Progenitor cell of endocrine pancreas (in vitro differentiated cells): ENCODE results near the gene LRRC36. TPM values are rescaled to one million over a fixed set of nuclear protein-coding genes. Genes with fewer than 3 reads are reported as not detected.

Source experiments
- DNase-seq: peaks from one replicate; pipeline ENCODE4 v3.0.0; 2021; ENCODE audit warnings: low spot score; ENCODE audit not compliant: unreplicated experiment
- H3K27ac Mint-ChIP-seq: 2 replicates; pipeline ENCODE4 v1.8.0; 2021; ENCODE audit warnings: mild to moderate bottlenecking, moderate library complexity, mixed read lengths
- H3K27me3 Mint-ChIP-seq: 2 replicates; pipeline ENCODE4 v1.8.0; 2021; ENCODE audit warnings: mixed read lengths
- H3K36me3 Mint-ChIP-seq: 2 replicates; pipeline ENCODE4 v1.8.0; 2022; ENCODE audit warnings: mixed read lengths; ENCODE audit not compliant: insufficient read depth
- H3K4me1 Mint-ChIP-seq: 2 replicates; pipeline ENCODE4 v1.8.0; 2021; ENCODE audit warnings: low read depth, mixed read lengths
- H3K4me3 Mint-ChIP-seq: 2 replicates; pipeline ENCODE4 v1.8.0; 2021; ENCODE audit warnings: low read depth, mild to moderate bottlenecking, moderate library complexity, mixed read lengths
- H3K9me3 Mint-ChIP-seq: 2 replicates; pipeline ENCODE4 v1.8.0; 2021; ENCODE audit warnings: low read depth, mixed read lengths
- total RNA-seq: library from RNA; stranded (reverse); gene quantifications from 2 replicates; pipeline ENCODE4 v1.2.1, GENCODE V29; 2021
- TF ChIP-seq, protein P1 (sequence below): fragments of 200-600 bp; sonication (generic); IDR thresholded peaks from one replicate; pipeline ENCODE4 v1.5.0; 2021; ENCODE audit warnings: antibody characterized with exemption, mild to moderate bottlenecking; ENCODE audit not compliant: unreplicated experiment

Gene LRRC36
- total RNA-seq, 1 donor from 2014 or later, result 1.6 TPM

DNA sequence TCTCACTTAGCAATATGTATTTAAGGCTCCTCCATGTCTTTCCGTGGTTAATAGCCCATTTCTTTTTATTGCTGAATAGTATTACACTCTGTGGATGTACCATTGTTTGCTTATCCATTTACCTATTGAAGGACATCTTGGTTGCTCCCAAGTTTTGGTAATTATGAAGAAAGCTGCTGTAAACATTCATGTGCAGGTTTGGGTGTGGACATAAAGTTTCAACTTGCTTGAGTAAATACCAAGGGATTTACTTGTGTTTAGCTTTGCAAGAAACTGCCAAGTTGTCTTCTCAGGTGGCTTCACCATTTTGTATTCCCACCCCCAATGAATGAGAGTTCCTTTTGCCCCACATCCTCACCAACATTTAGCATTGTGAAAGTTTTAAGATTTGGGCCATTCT is 9.5 kb downstream of the LRRC36 start:
- Mint-ChIP-seq H3K27me3 (no peaks in the 10 kb centered on the region), H3K4me1 (no peaks in the 10 kb centered on the region), H3K4me3 (no peak overlapping the region), H3K9me3 (peaks cover 13% of the 10 kb centered on the region), H3K27ac (no peak overlapping the region), H3K36me3 (peaks cover 2% of the 10 kb centered on the region)
- DNase-seq, result no peak
- TF ChIP-seq, protein P1, sequence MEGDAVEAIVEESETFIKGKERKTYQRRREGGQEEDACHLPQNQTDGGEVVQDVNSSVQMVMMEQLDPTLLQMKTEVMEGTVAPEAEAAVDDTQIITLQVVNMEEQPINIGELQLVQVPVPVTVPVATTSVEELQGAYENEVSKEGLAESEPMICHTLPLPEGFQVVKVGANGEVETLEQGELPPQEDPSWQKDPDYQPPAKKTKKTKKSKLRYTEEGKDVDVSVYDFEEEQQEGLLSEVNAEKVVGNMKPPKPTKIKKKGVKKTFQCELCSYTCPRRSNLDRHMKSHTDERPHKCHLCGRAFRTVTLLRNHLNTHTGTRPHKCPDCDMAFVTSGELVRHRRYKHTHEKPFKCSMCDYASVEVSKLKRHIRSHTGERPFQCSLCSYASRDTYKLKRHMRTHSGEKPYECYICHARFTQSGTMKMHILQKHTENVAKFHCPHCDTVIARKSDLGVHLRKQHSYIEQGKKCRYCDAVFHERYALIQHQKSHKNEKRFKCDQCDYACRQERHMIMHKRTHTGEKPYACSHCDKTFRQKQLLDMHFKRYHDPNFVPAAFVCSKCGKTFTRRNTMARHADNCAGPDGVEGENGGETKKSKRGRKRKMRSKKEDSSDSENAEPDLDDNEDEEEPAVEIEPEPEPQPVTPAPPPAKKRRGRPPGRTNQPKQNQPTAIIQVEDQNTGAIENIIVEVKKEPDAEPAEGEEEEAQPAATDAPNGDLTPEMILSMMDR, result no peak

- Mint-ChIP-seq H3K27me3 (no peaks in the 10 kb centered on the region), H3K9me3 (peaks cover 13% of the 10 kb centered on the region), H3K27ac (no peak overlapping the region), H3K4me3 (no peak overlapping the region), H3K4me1 (no peaks in the 10 kb centered on the region), H3K36me3 (peaks cover 2% of the 10 kb centered on the region)
- no peak for DNase-seq
- TF ChIP-seq, protein P1, result no peak
Measured at GRCh38 chr16:67336648-67337047, 10.0 kb downstream of the LRRC36 start.

DNA sequence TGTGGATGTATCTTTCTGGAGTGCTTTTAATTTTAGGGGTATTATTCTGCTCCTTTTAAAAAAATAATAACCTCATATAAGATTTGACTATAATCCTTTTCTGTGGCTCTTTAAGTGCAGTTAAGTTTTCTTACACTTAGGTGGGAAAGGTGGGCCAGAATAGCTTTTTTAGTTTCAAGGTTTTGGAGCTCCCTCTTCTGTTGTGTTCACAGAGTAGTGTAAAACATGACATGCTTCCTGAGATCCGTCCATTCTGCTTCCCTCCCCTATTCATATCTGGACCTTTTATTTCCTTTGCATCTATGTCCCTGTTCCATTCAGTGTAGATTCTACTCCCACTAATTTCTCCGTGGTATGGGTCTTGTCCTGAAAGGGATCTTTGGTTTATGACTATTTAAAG is 12.8 kb downstream of the LRRC36 start:
- Mint-ChIP-seq H3K4me1 (no peaks in the 10 kb centered on the region), H3K4me3 (no peak overlapping the region), H3K27me3 (no peaks in the 10 kb centered on the region), H3K36me3 (peaks cover 2% of the 10 kb centered on the region), H3K9me3 (peaks cover 13% of the 10 kb centered on the region), H3K27ac (no peak overlapping the region)
- DNase-seq, result no peak
- TF ChIP-seq, protein P1, result no peak

DNA sequence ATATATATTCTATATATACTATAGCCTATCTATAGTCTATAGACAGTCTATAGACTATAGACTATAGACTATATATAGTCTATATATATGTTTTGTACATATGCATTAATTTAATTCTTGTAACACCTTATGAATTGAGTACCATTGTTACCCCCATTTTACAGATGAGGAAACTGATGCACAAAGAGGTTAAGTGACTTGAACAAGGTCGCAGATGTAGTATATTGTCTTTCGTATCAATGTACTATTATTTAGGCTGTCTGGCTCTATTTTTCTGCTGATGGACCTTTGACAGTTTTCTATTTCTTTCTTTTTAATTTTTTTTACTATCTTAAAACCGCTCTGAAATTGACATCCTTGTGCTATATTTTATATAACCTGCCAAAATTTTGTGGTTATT is 14.6 kb downstream of the LRRC36 start:
- H3K27me3 Mint-ChIP-seq, result no peaks in the 10 kb centered on the region
- no peaks in the 10 kb centered on the region for H3K9me3 Mint-ChIP-seq
- H3K36me3 Mint-ChIP-seq, result no peaks in the 10 kb centered on the region
- TF ChIP-seq, protein P1, result no peak
- no peak overlapping the region for H3K4me3 Mint-ChIP-seq
- H3K4me1 Mint-ChIP-seq, result no peaks in the 10 kb centered on the region
- H3K27ac Mint-ChIP-seq, result no peak overlapping the region
- no peak for DNase-seq

DNA sequence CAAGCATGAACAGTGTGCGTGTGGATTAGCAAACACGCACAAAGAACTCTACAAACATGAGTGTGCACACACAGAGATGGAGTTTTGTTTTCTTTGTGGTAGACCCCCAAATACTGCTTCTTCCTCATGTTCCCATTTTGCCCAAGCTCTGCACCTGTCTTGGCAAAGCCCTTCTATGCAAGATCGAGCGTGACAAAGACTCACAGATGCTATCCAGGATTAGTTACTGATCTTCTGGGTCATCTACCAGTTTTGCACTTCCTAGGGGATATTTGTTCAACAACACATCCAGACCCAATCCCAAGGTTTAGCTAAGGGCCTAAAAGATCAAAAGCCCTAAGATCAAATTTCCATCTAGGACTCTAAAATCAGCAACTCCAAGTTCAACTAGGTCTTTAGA is 16.0 kb downstream of the LRRC36 start:
- Mint-ChIP-seq H3K4me1 (peaks cover 3% of the 10 kb centered on the region), H3K4me3 (no peak overlapping the region), H3K27me3 (no peaks in the 10 kb centered on the region), H3K36me3 (no peaks in the 10 kb centered on the region), H3K27ac (no peak overlapping the region), H3K9me3 (no peaks in the 10 kb centered on the region)
- TF ChIP-seq, protein P1, result no peak
- DNase-seq, result no peak

GRCh38 chr16:67345401-67345800 is 18.8 kb downstream of the LRRC36 start:
- H3K4me3 Mint-ChIP-seq, result no peak overlapping the region
- H3K9me3 Mint-ChIP-seq, result no peaks in the 10 kb centered on the region
- no peak for DNase-seq
- peaks cover 3% of the 10 kb centered on the region for H3K4me1 Mint-ChIP-seq
- no peaks in the 10 kb centered on the region for H3K36me3 Mint-ChIP-seq
- TF ChIP-seq, protein P1, result no peak
- no peak overlapping the region for H3K27ac Mint-ChIP-seq
- H3K27me3 Mint-ChIP-seq, result no peaks in the 10 kb centered on the region
